ENCODE measurements around the gene MPIG6B. TPM values are rescaled to one million over a fixed set of nuclear protein-coding genes. Genes with fewer than 3 reads are reported as not detected.
A peak's percentile ranks its signal among the peaks of the same experiment; 100 is the strongest.

The MPIG6B gene
- total RNA-seq, 1 donor from 2014 or later = not detected

- Mint-ChIP-seq H3K9me3 (ENCODE audit: low read depth) (no peaks in the 10 kb centered on the region), H3K4me3 (ENCODE audit: unreplicated experiment) (no peak overlapping the region), H3K36me3 (ENCODE audit: low read depth) (peaks cover 6% of the 10 kb centered on the region), H3K27me3 (ENCODE audit: low read depth) (no peaks in the 10 kb centered on the region), H3K4me1 (ENCODE audit: low read depth) (peaks cover 10% of the 10 kb centered on the region), H3K27ac (ENCODE audit: unreplicated experiment) (peak overlapping the region; percentile 39)
- DNase-seq (ENCODE audit: low spot score) = no peak
- peak; percentile 28 for TF ChIP-seq CTCF (IDR thresholded peaks at IDR 0.05)
Measured at GRCh38 chr6:31763619-31763940, 40.4 kb downstream of the MPIG6B start.

- no peak overlapping the region for H3K27ac Mint-ChIP-seq (ENCODE audit: unreplicated experiment)
- H3K9me3 Mint-ChIP-seq (ENCODE audit: low read depth) = no peaks in the 10 kb centered on the region
- no peak for DNase-seq (ENCODE audit: low spot score)
- H3K4me3 Mint-ChIP-seq (ENCODE audit: unreplicated experiment) = no peak overlapping the region
- H3K27me3 Mint-ChIP-seq (ENCODE audit: low read depth) = no peaks in the 10 kb centered on the region
- peaks cover 10% of the 10 kb centered on the region for H3K4me1 Mint-ChIP-seq (ENCODE audit: low read depth)
- H3K36me3 Mint-ChIP-seq (ENCODE audit: low read depth) = peaks cover 6% of the 10 kb centered on the region
- no peak for TF ChIP-seq CTCF (IDR thresholded peaks at IDR 0.05)
Measured at GRCh38 chr6:31764198-31764597, 41.0 kb downstream of the MPIG6B start.

- DNase-seq (ENCODE audit: low spot score) = no peak
- H3K4me3 Mint-ChIP-seq (ENCODE audit: unreplicated experiment) = no peak overlapping the region
- H3K4me1 Mint-ChIP-seq (ENCODE audit: low read depth) = peaks cover 10% of the 10 kb centered on the region
- H3K9me3 Mint-ChIP-seq (ENCODE audit: low read depth) = no peaks in the 10 kb centered on the region
- peaks cover 3% of the 10 kb centered on the region for H3K36me3 Mint-ChIP-seq (ENCODE audit: low read depth)
- H3K27ac Mint-ChIP-seq (ENCODE audit: unreplicated experiment) = no peak overlapping the region
- TF ChIP-seq CTCF (IDR thresholded peaks at IDR 0.05) = no peak
- no peaks in the 10 kb centered on the region for H3K27me3 Mint-ChIP-seq (ENCODE audit: low read depth)
Measured at GRCh38 chr6:31765559-31765909, 42.4 kb downstream of the MPIG6B start.

DNA sequence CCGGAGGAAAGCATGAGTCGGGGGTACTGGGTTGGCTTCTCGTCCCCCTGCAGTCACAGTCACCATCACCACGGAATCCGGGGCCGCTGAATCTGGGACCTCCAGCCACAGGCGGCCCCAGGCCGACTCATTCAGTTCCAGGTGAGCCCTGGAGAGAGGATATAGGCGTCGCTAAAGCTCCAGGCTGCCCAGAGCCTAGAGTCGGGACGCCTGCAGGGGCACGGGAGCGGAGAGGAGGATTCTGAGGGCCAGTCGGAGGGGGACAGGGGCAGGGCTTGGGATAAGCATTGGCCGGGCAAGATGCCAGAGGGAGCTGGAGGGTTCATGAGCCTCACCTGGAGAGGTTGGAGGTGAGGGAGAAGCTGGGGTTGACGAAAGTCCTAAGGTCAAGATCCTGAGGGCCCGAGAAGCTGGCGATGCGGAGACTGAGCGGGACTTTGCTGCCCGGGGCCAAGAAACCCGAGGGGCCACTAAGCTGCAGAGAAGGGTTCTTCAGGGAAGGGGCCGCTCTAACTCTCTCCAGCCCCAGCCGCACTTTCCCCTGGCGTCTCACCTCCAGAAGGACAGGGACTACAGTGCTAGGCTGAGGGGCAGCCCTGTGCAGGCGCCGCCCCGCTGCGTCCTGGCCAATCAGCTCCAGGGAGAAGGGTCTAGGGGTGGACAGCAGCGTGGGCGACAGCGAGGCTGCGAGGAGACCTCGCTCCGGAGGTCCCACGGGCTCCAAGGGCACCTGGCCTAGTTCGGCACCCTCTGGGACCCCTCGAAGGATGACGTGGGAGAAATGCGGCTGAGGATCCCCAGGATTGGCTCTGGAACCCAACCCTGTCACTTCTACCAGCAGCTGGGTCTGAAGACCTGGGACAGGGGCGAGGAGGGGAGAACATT lies 43.0 kb downstream of the MPIG6B start:
- no peaks in the 10 kb centered on the region for H3K9me3 Mint-ChIP-seq (ENCODE audit: low read depth)
- DNase-seq (ENCODE audit: low spot score) = no peak

DNA sequence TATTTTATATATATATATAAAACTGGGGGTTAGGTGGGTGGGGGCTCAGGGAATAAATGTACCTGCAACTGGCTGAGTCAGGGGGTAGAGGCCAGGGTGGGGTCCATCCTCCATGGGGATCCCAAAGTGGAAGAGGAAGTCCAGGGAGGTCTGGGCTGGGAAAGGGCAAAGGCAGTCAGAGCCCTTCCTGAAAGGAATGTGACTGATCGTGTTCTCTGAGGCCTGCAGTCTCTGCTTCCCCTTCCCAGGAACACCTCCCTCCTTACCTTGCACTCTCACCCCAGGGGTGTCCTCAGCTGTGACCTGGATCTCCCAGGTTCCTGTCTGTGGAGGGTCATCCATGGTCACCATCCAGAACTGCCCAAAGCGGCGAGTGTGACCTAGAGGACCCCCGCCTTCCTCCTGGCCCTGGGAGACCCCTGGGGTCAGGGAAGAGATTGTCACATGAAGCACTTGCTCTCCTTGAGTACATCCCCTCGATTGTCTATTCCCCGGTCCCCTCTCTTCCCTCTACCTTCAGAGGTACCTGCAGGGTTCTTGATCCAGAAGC lies 44.0 kb downstream of the MPIG6B start:
- Mint-ChIP-seq H3K27me3 (ENCODE audit: low read depth) (no peaks in the 10 kb centered on the region), H3K4me1 (ENCODE audit: low read depth) (peaks cover 10% of the 10 kb centered on the region), H3K4me3 (ENCODE audit: unreplicated experiment) (no peak overlapping the region), H3K9me3 (ENCODE audit: low read depth) (no peaks in the 10 kb centered on the region), H3K27ac (ENCODE audit: unreplicated experiment) (no peak overlapping the region), H3K36me3 (ENCODE audit: low read depth) (peaks cover 2% of the 10 kb centered on the region)
- DNase-seq (ENCODE audit: low spot score) = no peak
- no peak for TF ChIP-seq CTCF (IDR thresholded peaks at IDR 0.05)

More for the DNA sequence above, 43.0 kb downstream of the MPIG6B start:
- TF ChIP-seq CTCF (IDR thresholded peaks at IDR 0.05) = no peak
- Mint-ChIP-seq H3K27ac (ENCODE audit: unreplicated experiment) (no peak overlapping the region), H3K36me3 (ENCODE audit: low read depth) (peaks cover 2% of the 10 kb centered on the region), H3K4me3 (ENCODE audit: unreplicated experiment) (no peak overlapping the region), H3K4me1 (ENCODE audit: low read depth) (peaks cover 10% of the 10 kb centered on the region), H3K27me3 (ENCODE audit: low read depth) (no peaks in the 10 kb centered on the region)
